Karpas-422 (cell line): ENCODE results near the gene PIM1. TPM values are rescaled to one million over a fixed set of nuclear protein-coding genes. Genes with fewer than 3 reads are reported as not detected.

Source experiments
- DNase-seq: peaks from one replicate; pipeline ENCODE4 v3.0.0-alpha.2; 2015
- H2AFZ ChIP-seq: fragments of 200-600 bp; sonication (generic); 2 replicates; pipeline ENCODE4 v1.6.1; 2014; ENCODE audit warnings: antibody characterized with exemption, low read length, mixed read lengths
- H3K27ac ChIP-seq: fragments of 200-600 bp; sonication (generic); 2 replicates; pipeline ENCODE4 v1.5.1; 2014; ENCODE audit warnings: mild to moderate bottlenecking, low read length, moderate library complexity
- H3K27me3 ChIP-seq: fragments of 200-600 bp; sonication (generic); 2 replicates; pipeline ENCODE4 v1.6.1; 2014; ENCODE audit warnings: low read length, mixed read lengths
- H3K36me3 ChIP-seq: fragments of 200-600 bp; sonication (generic); 2 replicates; pipeline ENCODE4 v1.6.1; 2014; ENCODE audit warnings: low read length, mixed read lengths; ENCODE audit not compliant: insufficient read depth
- H3K4me1 ChIP-seq: fragments of 200-600 bp; sonication (generic); 2 replicates; pipeline ENCODE4 v1.6.1; 2014; ENCODE audit warnings: mild to moderate bottlenecking, low read length, mixed read lengths
- H3K4me2 ChIP-seq: fragments of 200-600 bp; sonication (generic); 2 replicates; pipeline ENCODE4 v1.6.1; 2014; ENCODE audit warnings: low read length, low read depth, mild to moderate bottlenecking; ENCODE audit not compliant: poor library complexity, severe bottlenecking
- H3K4me3 ChIP-seq: fragments of 200-600 bp; sonication (generic); 2 replicates; pipeline ENCODE4 v1.5.1; 2014; ENCODE audit warnings: mild to moderate bottlenecking, antibody characterized with exemption, low read length, mixed read lengths
- H3K79me2 ChIP-seq: fragments of 200-600 bp; sonication (generic); 2 replicates; pipeline ENCODE4 v1.6.1; 2014; ENCODE audit warnings: mild to moderate bottlenecking, low read length, mixed read lengths
- H3K9ac ChIP-seq: fragments of 200-600 bp; sonication (generic); 2 replicates; pipeline ENCODE4 v1.6.0; 2014; ENCODE audit warnings: low read length
- H3K9me2 ChIP-seq: fragments of 200-600 bp; sonication (generic), shearing (Covaris generic); replicated peaks from 2 replicates; pipeline ENCODE4 v1.6.0; 2014; ENCODE audit warnings: mild to moderate bottlenecking, low read length, moderate library complexity; ENCODE audit not compliant: insufficient read depth
- H3K9me3 ChIP-seq: fragments of 300-700, 200-600 bp; sonication (generic); 2 replicates; pipeline ENCODE4 v1.6.1; 2014; ENCODE audit warnings: low read length, mixed read lengths
- H4K20me1 ChIP-seq: fragments of 200-600 bp; sonication (generic); 2 replicates; pipeline ENCODE4 v1.6.1; 2014; ENCODE audit warnings: mild to moderate bottlenecking, antibody characterized with exemption, low read length, low read depth; ENCODE audit not compliant: insufficient read depth
- total RNA-seq: library from RNA; depleted of rRNA; stranded (reverse); fragments of >200 nt; shearing (Covaris generic); gene quantifications from 2 replicates; pipeline ENCODE4 v1.2.3, GENCODE V29; 2014; ENCODE audit warnings: low replicate concordance

PIM1 gene
- total RNA-seq, 1 experiment from 2014 or later: 4.0 TPM

DNA sequence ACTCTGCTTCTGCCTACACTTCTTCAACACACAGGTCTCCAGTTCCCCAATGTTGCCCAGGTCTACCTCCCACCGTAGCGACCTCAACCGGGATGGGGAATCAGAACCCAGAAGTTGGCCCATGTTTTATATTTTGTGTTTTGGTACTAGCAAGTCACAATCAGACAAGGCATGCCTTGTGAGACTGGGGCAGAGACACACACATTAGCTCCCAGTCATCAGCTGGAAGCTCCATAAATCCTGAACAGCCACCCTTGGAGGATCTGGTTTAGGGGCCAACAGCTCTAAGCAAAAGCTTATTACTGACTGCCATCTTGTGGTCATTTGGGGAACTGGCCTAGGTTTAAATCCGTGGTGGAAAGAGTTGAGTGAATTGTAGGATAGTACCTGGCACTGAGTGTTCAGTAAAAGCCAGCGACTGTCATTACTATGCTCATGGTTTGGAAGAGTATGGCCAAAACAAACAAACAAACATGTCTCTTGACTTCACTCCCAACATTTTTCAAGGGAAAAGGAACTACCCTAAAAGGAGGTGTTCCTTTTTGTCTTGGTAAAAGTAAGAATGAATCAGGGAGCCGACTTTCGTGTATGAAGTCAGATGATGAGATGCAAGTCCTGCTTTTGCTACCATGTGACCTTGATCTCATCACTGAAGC is 40.5 kb downstream of the PIM1 start:
- no peaks in the 10 kb centered on the region for H3K27me3 ChIP-seq
- no peaks in the 10 kb centered on the region for H4K20me1 ChIP-seq
- no peaks in the 10 kb centered on the region for H3K9me2 ChIP-seq
- no peaks in the 10 kb centered on the region for H3K36me3 ChIP-seq
- H3K4me2 ChIP-seq: no peak overlapping the region
- H3K9ac ChIP-seq: no peak overlapping the region
- H3K4me1 ChIP-seq: no peaks in the 10 kb centered on the region
- H2AFZ ChIP-seq: no peak overlapping the region
- H3K9me3 ChIP-seq: no peaks in the 10 kb centered on the region
- peak; percentile 91 for DNase-seq
- H3K4me3 ChIP-seq: no peak overlapping the region
- H3K79me2 ChIP-seq: no peaks in the 10 kb centered on the region
- H3K27ac ChIP-seq: no peak overlapping the region

DNA sequence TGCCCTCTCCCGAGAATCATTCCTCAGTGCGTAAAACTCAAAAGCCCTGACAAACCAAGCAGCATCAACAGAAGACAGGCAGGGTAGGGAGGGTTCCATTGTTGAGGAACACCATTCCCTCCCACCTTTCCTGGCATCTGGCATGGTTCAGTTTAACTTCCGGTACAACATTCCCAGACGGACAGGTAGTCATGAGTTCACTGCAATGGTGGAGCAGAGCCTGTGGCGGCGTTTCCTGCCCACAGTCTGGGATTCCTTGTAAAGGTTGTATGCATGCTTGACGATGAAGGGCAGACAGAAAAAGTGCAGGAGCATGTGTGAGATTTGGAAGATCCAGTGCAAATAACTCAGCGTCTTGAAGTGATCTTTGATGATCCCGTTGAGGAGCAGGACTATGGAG is 42.3 kb downstream of the PIM1 start:
- Histone ChIP-seq H3K9me2 (no peaks in the 10 kb centered on the region), H4K20me1 (no peaks in the 10 kb centered on the region), H3K4me3 (no peak overlapping the region), H3K27ac (no peak overlapping the region), H2AFZ (no peak overlapping the region), H3K4me2 (no peak overlapping the region), H3K4me1 (no peaks in the 10 kb centered on the region), H3K79me2 (no peaks in the 10 kb centered on the region), H3K9ac (no peak overlapping the region), H3K9me3 (no peaks in the 10 kb centered on the region), H3K27me3 (no peaks in the 10 kb centered on the region), H3K36me3 (no peaks in the 10 kb centered on the region)
- no peak for DNase-seq

DNA sequence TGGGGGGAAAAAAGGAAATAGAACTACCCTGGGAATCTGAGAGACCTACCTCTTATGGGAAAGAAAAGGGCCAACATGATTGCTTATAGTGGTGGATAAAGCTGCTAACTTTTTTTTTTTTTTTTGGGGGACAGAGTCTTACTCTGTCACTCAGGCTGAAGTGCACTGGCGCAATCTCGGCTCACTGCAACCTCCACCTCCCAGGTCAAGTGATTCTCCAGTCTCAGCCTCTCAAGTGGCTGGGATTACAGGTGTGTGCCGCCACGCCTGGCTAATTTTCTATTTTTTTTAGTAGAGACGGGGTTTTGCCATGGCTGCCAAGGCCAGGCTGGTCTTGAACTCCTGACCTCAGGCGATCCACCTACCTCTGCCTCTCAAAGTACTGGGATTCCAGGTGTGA is 48.1 kb downstream of the PIM1 start:
- Histone ChIP-seq H3K4me2 (no peak overlapping the region), H3K4me1 (peaks cover 13% of the 10 kb centered on the region), H3K27me3 (no peaks in the 10 kb centered on the region), H3K4me3 (no peak overlapping the region), H3K79me2 (no peaks in the 10 kb centered on the region), H3K9me2 (no peaks in the 10 kb centered on the region), H3K9me3 (no peaks in the 10 kb centered on the region), H3K36me3 (no peaks in the 10 kb centered on the region), H3K9ac (no peak overlapping the region), H2AFZ (no peak overlapping the region), H3K27ac (no peak overlapping the region), H4K20me1 (no peaks in the 10 kb centered on the region)
- DNase-seq: no peak

DNA sequence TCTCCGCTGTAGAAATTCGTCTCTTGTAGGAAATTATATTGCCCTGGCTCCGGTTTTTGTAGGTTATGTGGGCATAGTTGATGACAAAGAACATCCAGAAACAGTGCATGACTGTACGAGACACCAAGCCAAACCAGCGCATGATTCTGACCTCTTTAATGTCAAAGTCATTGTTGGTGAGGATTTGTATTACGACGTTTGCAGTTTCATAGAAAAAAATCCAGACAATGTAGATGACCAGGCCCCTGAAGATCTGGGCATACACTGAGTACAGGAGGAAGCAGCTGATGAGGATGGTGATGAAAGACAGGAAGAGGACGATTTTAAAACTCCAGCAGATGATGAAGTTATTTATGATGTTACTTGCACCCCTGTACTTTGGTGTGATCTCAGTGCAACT is 48.6 kb downstream of the PIM1 start:
- H2AFZ ChIP-seq: no peak overlapping the region
- DNase-seq: no peak
- H3K79me2 ChIP-seq: no peaks in the 10 kb centered on the region
- H3K4me2 ChIP-seq: no peak overlapping the region
- H3K9me3 ChIP-seq: no peaks in the 10 kb centered on the region
- no peaks in the 10 kb centered on the region for H4K20me1 ChIP-seq
- H3K4me1 ChIP-seq: peaks cover 16% of the 10 kb centered on the region
- H3K27ac ChIP-seq: no peak overlapping the region
- H3K9me2 ChIP-seq: no peaks in the 10 kb centered on the region
- H3K36me3 ChIP-seq: no peaks in the 10 kb centered on the region
- no peak overlapping the region for H3K9ac ChIP-seq
- H3K27me3 ChIP-seq: no peaks in the 10 kb centered on the region
- no peak overlapping the region for H3K4me3 ChIP-seq

DNA sequence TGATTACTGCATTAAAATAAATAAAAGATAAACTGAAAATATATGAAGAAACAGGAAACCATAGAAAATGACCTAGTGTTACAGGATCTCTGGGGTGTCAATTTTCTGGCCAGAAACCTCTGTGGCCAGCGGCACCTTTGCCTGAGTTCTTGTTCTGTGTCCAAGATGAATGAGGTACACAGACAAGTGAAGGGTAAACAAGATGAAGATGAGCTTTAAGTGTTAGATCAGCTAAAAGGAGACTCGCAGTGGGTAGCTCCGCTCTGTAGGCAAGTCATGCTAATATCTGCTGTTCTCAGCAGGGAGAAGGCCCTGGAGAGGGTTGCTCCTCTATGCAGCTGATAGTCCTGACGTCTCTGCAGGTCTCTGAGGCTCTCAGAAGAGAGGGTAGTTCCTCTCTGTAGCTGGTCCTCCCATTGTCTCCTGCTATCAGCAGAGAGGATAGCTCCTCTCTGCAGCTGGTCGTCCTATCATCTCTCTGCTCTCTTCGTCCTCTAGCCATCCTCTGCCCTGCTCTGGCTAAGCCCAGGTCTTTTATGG is 51.7 kb downstream of the PIM1 start:
- peak overlapping the region; percentile 78 for H3K4me2 ChIP-seq
- H4K20me1 ChIP-seq: no peaks in the 10 kb centered on the region
- H3K36me3 ChIP-seq: no peaks in the 10 kb centered on the region
- H2AFZ ChIP-seq: peak overlapping the region; percentile 96
- H3K27ac ChIP-seq: no peak overlapping the region
- H3K9me2 ChIP-seq: no peaks in the 10 kb centered on the region
- peak overlapping the region; percentile 65 for H3K9ac ChIP-seq
- H3K9me3 ChIP-seq: no peaks in the 10 kb centered on the region
- no peaks in the 10 kb centered on the region for H3K79me2 ChIP-seq
- DNase-seq: no peak
- H3K27me3 ChIP-seq: no peaks in the 10 kb centered on the region
- peak overlapping the region; percentile 69; the same call in 1 of the 2 replicates for H3K4me3 ChIP-seq
- peaks cover 16% of the 10 kb centered on the region for H3K4me1 ChIP-seq

DNA sequence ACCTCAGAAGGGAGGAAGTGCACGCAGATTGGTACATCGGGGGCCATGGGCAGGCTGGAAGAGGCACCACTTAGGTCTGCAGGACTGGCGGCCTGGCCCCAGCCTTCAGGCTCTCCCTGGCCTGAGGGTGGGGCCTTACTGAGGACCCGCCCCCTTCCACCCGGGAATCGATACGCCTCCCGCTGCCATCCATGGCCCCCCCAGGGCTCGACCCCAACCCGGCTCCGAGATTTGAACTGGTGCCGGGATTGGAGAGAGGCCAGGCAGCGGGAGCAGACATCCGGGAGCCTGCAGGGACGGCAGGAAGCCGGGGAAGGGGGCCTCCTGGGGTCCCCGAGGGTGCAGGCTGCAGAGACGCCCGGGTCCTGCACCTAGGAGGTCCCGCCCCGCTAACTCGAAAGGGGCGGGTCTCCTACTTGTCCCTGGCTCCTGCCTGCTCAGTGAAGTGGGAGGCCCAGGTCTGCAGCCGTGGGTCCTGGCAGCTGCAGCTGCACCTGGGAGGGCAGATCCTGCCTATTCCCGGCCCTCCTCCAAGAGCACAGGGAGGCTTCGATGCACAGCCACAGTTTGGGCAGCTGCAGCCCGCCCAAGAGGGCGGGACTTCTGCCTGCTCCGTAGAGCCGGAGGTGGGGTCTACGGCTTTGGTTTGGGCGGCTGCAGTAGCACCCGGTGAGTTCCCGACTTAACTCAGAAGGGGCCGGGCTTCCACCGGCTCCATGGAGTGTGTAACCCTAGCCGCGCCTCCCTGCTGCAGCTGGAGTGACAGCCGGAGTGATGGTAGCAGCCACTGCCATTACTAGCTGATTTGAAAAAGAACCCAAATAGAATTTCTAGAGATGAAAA is 52.4 kb downstream of the PIM1 start:
- H3K9me2 ChIP-seq: no peaks in the 10 kb centered on the region
- H3K27me3 ChIP-seq: no peaks in the 10 kb centered on the region
- H2AFZ ChIP-seq: peak overlapping the region; percentile 96
- H3K36me3 ChIP-seq: no peaks in the 10 kb centered on the region
- peaks cover 16% of the 10 kb centered on the region for H3K4me1 ChIP-seq
- no peaks in the 10 kb centered on the region for H4K20me1 ChIP-seq
- H3K4me2 ChIP-seq: peak overlapping the region; percentile 78
- no peak overlapping the region for H3K27ac ChIP-seq
- no peaks in the 10 kb centered on the region for H3K9me3 ChIP-seq
- DNase-seq: peak; percentile 88
- H3K9ac ChIP-seq: peak overlapping the region; percentile 65
- H3K79me2 ChIP-seq: no peaks in the 10 kb centered on the region
- H3K4me3 ChIP-seq: peak overlapping the region; percentile 69

DNA sequence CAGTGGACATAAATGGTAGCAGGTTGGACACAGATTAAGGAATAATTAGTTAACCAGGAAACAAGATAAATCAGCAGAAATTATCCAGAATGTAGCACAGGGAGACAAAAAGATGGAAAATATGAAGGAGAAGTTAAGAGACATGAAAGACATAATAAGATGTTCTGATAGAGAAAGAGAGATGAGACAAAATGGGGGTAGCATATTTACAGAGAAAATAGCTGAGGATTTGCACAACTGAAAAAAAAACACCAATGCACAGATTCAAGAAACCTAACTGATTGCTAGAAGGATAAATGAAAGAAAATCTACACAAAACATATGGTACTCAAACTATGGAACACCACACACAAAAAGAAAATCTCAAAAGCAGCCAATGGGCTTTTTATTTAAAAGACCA is 53.0 kb downstream of the PIM1 start:
- H3K4me1 ChIP-seq: peaks cover 16% of the 10 kb centered on the region
- no peaks in the 10 kb centered on the region for H4K20me1 ChIP-seq
- H3K4me2 ChIP-seq: peak overlapping the region; percentile 78
- peak overlapping the region; percentile 65 for H3K9ac ChIP-seq
- no peaks in the 10 kb centered on the region for H3K79me2 ChIP-seq
- no peak for DNase-seq
- H3K27ac ChIP-seq: no peak overlapping the region
- no peaks in the 10 kb centered on the region for H3K27me3 ChIP-seq
- H3K36me3 ChIP-seq: no peaks in the 10 kb centered on the region
- H3K9me2 ChIP-seq: no peaks in the 10 kb centered on the region
- H2AFZ ChIP-seq: peak overlapping the region; percentile 96; the same call in 1 of the 2 replicates
- peak overlapping the region; percentile 69 for H3K4me3 ChIP-seq
- no peaks in the 10 kb centered on the region for H3K9me3 ChIP-seq
